Stimulated activated CD4-positive, alpha-beta T cell treated with anti-CD3 and anti-CD28 coated beads, Interleukin-12 subunit alpha, Interleukin-12 subunit beta, amount 100 ng/mL, for 24 hours (primary cell): ENCODE measurements around the gene B4GALNT3.
A peak's percentile ranks its signal among the peaks of the same experiment; 100 is the strongest.

ENCODE experiments used
- DNase-seq, 2 experiments: peaks; one replicate each; pipeline ENCODE4 v3.0.0-alpha.2; 2020; ENCODE audit warnings: low read depth in 2 of 2

B4GALNT3 gene

DNA sequence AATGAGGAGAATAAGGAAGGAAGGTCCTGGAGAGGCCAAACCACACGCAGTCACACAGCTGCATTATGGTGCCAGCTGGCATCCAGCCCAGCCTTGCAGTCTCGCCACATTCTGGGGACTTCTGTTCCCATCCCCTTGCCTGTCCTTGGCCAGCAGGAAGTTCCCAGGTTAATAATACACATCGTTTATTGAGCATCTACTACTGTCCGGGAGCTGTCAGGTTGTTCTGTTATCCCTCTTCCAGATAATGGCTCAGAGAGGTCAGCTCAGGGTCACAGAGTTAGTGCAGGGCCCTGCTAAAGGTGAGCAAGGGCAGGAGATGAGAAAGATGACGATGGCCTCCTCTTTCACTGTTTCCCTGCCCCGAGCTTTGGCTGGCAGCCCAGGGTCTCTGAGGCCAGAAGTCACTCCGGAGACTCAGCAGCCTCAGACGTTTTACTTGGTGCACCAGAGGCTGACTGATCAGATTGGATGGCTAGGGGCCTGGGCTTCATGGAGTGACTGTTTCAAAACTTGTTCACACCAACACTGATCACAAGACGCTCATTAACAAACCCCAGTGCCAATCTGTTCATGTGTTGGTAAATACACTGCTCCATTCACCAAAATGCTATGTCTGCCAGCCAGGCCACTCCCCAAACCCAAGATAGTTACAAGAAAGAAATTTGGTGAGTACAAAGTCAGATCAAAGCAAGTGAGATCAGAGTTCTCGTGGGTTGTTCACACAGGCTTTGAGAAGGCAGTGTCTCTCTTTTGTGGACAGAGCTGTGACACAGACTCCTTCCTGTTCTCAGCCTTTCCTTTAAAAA lies 79.2 kb downstream of the B4GALNT3 start:
- no peak for DNase-seq

DNA sequence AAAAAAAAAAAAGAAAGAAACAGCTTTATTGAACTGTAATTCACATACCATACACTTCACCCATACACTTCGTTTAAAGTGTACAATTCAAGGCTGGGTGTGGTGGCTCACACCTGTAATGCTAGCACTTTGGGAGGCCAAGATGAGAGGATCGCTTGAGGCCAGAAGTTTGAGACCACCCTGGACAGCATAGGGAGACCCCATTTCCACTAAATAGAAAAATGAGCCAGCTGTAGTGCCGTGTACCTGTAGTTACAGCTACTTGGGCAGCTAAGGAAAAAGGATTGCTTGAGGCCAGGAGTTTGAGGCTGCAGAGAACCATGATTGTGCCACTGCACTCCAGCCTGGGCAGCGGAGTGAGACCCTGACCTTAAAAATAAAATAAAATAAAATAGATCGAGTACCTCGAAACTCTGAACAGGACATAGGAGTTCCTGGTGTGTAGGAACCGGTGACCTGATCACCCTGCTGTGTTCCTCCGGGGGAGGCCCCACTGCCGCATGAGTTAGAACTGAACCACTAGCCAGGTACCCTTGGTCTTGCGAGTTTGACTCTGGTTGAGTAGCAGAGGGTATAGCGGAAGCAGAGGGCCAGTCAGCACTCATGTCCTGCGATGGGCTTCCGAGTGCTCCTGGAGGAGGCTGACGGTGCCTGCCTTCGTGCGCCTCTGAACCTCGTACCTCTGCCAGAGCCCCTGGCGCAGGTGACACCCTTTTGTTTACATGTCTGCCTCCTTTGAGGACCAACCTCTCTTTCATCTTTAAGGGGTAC lies 80.0 kb downstream of the B4GALNT3 start:
- no peak for DNase-seq

DNA sequence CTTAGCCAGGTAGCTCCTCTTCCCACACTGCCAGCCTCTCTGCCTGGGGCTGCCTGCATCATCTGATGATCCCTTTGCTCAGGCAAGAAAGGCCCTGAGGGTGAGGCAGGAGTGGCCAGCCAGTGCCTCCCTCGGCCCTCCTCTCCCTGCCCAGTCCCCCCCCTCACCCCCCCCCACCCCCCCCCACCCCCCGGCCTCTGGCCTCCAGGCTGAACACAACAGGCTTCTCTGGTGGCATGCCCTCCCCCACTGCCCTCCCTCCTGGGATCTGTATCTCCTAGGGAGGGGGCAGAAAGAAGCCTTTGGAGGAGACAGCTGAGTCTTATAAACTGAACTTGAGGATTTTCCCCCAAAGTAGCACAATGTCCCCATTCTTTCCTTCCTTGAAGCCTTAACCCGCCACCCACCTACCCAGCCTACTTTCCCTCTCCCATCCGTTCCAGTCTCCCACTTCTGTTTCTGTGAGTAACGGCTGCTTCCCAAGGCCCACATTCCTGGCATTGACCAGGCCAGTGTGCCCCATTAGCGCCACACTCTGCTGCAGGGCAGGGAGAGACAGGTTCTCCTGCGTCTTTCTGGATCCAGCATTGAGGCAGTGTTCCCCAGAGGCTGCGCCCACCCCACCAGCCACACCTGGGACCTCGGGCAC lies 82.1 kb downstream of the B4GALNT3 start:
- DNase-seq, result no peak

DNA sequence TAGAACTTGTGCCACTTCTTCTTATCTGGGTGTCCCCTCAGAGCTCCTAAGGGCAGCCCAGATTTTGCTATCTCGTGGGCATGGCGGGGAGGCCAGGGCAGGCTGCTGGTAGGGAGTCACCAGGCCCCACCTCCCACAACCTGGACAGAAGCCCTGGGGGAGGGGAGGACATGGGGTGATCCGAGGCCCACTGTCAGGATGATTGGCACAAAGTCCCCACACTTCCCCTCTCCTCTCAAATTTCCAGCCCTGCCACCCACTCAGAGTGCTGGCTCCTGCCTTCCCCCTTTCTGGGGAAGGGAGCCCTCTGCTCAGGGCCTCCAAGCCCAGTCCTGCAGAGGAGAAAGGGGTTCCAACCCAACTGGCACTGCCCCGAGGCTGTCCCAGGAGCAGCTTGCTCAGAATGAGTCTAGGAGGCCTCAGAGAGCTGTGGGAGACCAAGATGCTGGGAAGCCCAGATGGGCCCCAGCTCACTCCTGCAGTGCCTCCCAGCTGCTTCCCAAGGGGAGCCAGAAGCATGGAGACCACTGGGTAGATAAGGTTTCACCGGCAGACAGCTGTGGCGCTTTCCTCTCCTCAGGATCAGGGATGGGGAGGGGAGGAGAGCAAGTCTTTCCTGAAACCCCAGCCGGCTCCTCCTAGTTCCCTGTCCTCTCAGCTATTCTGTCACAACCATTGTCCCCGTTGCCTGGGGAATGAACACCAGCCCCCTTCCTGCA lies 82.8 kb downstream of the B4GALNT3 start:
- DNase-seq, result no peak

DNA sequence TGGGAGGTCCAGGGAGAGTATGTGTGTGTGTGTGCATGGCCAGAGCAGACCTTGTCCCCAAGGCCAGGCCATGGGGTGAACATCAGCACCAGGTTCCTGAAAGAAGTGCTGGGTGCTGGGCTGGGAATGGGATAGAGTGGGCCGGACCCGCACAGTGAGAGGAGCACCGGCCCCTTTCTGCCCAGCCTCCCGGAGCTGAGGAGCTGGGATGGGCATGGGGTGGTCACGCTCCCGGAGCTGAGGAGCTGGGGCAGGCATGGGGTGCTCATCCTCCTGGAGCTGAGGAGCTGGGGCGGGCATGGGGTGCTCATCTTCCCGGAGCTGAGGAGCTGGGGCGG lies 83.3 kb downstream of the B4GALNT3 start:
- DNase-seq, result no peak

DNA sequence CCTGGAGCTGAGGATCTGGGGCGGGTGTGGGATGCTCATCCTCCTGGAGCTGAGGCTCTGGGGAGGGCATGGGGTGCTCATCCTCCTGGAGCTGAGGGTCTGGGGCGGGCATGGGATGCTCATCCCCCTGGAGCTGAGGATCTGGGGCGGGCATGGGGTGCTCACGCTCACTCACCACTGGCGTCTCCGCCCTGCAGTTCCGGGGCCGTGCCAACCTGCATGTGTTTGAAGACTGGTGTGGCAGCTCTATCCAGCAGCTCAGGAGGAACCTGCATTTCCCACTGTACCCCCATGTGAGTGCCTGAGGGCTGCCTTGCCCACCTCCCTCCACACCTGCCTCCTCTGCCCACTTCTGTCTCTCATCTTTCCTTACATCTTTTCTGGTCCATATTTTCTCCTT lies 84.4 kb downstream of the B4GALNT3 start:
- no peak for DNase-seq

DNA sequence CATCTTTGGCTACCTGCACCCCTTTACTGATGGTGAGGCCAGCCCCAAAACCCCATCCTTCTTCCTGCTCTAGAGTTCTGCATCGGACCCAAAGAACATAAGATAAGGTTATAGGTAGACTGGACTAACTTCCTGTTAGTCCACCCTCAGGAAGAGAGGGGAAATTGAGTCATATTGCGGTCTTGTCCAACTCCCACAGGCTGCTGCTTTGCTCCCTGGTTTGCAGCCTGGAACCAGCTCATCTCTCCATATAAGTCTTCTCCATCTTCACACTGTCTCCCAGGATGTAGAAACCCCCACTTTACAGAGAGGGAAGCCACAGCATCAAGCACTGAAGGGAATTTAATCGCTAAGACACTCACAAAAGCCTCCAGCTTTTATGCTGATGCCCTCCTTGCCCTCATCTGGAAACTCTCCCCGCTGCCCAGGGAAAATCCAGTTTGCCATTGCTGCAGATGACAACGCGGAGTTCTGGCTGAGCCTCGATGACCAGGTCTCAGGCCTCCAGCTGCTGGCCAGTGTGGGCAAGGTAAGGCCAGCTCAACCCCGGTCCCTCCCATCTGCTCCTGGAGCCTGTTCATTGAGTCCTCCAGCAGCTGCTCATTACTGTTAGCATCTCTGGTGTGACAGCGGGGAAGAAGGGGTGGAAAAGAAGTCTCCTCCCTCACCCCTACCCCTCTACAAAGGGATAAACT lies 85.3 kb downstream of the B4GALNT3 start:
- no peak for DNase-seq

DNA sequence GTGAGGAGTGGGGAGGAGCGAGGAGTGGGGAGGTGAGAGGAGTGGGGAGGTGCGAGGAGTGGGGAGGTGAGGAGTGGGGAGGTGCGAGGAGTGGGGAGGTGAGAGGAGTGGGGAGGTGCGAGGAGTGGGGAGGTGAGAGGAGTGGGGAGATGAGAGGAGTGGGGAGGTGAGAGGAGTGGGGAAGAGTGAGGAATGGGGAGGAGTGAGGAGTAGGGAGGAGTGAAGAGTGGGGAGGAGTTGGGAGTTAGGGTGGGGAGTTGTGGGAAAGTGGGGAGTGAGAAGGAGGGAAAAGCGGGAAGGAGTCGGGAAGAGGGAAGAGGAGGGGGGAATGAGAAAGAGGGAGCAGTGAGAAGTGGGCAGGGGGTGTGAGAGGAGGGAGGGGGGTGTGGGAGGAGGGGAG lies 86.1 kb downstream of the B4GALNT3 start:
- DNase-seq, result no peak

DNA sequence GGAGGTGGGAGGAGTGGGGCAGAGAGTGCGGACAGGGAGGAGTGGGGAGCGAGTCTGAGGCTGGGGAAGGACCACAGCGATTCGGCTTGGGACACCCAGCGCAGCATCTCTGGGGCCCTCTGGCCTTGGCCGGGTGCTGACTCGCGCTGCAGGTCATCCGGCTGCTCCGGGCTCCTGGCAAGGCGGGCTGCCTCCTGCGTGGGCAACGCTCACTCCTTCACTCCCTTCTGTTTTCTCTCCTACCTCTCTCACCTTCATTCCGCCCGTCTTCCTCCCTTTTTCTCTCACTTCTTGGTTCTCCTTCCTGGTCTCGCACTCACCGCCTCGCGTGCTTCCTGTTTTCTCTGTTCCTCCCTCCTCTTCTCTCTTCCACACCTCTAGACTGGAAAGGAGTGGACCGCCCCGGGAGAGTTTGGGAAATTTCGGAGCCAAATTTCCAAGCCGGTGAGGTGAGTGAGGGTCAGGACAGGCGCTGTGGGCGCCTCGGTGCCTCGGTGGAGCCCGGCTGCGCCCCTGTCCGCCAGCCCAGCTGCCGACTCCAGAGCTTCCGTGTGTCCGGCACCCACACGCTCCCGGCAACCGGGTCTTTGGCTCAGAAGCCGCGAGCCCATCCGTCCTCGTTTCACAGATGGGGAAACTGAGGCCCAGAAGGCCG lies 86.7 kb downstream of the B4GALNT3 start:
- no peak for DNase-seq

DNA sequence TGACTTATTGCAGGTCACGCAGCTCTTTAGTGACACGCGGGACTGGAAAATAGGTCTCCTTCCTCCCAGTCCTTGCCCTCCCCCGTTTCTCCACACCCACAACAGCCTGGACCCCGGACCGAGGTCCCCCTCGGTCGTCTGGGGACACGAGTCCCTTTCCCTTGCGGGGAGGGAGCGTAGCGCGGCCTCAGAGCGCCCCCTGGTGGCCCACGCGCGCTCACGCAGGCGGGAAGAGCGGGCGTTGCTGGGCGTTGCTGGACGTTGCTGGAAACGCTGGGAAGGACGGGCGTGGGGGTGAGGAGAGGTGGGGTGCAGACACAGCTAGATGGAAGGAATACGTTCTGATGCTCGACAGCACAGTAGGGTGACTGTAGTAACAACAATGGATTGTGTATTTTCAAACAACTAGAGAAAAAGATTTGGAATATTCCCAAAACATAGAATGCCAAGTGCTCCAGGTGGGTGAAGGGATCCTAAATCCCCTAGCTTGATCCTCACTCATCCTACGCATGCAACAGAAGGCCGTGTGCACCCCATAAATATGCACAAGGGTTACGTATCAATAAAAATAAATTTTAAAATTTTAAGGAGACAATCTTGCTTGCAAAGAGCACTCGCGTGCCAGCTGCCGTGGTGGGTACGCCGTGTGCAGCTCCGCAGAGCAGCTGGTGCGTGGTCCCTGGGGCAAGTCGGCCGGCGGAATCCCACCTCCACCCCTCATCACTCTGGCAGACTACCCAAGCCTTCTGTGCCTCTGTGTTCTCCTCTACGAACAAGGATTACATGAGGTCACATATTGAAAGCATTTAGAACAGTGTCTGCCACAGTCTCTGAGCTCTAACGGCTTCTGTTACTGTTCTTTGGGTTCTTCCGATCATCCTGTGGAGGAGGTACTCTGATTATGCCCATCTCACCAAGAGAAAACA lies 87.4 kb downstream of the B4GALNT3 start:
- DNase-seq, result peak; percentile 42 to 65

DNA sequence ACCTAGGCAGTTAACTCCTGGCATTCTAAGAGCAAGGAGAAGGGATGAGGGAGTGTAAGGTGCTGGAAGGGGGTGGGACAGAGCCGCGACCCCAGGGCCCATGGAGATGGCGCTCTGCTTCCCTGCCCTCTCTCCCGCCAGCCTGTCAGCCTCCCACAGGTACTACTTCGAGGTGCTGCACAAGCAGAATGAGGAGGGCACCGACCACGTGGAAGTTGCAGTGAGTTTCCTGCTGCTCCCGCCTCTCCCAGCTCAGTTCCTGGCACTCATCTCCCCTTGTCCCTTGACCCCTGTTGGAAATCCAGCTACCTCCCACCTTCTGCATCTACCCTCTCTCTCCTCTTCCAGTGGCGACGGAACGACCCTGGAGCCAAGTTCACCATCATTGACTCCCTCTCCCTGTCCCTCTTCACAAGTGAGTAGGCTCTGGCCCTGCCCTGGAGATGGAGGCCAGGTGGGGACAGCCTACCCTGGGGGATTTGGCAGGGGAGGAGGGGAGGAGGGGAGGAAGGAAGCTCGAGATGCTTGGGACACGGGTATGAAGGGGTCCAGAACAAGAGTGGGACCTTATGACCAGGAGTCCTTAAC lies 88.2 kb downstream of the B4GALNT3 start:
- DNase-seq, result no peak

DNA sequence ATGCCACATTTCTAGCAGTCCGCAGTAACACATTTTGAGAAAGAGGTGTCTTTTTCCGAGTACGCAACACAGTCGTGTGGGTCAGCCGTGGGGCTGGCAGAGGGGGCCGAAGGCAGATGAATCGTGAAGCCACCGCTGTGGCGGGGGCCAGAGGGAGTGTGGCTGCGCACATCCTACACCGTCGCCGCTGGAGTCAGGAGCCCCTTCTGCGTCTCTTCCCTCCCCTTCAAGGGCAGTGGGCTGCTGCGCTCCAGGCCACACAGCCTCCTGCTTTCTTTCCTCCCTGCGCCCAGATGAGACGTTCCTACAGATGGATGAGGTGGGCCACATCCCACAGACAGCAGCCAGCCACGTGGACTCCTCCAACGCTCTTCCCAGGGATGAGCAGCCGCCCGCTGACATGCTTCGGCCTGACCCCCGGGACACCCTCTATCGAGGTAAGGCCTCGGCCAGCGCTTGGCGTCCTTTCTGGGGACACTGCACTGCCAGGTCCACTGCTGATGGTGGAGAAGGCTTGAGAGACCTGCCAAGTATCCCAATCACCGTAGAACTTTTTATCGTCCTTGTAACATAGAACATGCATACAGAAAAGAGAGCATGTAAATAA lies 89.8 kb downstream of the B4GALNT3 start:
- DNase-seq, result no peak

DNA sequence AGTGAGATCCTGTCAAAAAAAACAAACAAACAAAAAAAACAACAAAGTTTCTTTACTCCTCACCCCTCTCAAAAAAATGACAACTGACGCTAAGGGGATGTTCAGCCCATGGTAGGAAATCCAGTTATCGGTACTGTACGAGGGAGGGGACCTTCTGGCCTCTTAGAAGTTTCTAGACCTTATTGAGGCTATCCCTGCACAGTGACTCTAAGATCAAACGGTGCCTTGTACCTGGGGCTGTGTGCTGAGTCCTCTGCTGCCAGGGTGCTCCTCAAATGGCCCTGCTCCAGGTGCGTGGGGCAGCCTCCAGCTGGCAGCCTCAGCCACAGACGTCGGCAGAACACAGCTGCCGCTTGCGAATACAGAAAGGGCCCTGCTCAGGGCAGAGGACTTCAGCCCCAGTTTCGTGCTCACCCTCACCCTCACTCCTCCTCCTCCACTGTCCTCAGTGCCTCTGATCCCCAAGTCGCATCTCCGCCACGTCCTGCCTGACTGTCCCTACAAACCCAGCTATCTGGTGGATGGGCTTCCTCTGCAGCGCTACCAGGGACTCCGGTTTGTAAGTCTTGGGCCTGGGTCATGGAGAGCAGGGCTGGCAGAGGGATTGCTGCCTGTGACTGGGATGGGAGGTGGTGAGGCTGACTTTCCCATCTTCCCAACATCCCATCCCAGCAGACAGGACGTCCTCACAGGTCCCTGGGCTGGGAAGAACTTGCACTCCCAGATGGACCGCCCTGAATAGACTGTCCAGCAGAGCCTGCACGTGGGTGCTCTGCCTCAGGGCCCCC lies 90.9 kb downstream of the B4GALNT3 start:
- no peak for DNase-seq

DNA sequence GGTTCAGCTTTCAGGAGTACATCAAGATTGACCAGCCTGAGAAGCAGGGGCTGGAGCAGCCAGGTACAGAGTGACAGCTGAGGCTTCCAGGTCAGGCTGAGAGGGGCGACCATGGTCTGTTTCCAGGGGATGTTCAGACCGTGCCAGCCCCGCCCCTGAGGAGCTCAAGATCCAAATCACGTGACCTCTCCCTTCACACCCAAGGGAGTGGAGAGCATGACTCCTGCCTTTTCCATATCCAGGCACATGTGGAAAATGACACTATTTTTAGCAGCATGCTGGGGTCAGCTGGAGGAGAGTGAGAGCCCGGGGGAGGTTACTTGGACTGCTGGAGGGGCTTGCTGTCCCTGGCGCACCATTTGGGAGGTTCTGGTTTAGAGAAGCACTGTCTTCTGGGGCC lies 92.7 kb downstream of the B4GALNT3 start:
- DNase-seq, result no peak

DNA sequence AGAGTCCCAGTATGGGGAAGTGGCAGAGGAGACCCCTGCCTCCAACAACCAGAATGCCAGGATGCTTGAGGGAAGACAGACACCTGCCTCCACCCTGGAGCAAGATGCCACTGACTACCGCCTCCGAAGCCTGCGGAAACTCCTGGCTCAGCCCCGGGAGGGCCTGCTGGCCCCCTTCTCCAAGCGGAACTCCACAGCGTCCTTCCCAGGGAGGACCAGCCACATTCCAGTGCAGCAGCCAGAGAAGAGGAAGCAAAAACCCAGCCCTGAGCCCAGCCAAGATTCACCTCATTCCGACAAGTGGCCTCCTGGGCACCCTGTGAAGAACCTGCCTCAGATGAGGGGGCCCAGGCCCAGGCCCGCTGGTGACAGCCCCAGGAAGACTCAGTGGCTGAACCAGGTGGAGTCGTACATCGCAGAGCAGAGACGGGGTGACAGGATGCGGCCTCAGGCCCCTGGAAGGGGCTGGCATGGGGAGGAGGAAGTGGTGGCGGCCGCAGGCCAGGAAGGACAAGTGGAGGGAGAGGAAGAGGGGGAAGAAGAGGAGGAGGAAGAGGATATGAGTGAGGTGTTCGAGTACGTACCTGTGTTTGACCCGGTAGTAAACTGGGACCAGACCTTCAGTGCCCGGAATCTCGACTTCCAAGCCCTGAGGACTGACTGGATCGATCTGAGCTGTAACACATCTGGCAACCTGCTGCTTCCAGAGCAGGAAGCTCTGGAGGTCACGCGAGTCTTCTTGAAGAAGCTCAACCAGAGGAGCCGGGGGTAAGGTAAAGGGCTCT lies 93.7 kb downstream of the B4GALNT3 start:
- no peak for DNase-seq

DNA sequence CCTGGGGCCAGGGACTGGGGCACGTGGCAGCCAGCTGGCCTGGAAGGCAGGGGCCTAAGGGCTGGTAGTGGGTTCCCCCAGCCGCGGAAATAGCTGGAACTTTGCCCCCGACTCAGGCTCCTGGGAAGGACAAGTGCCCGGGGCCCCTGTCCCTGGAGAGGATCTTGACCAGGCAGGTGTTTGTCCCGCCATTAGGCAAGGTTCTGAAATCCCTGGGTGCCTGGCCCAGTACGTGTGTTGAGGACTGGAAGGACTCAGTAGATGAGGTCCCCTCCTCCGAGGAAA lies 94.2 kb downstream of the B4GALNT3 start:
- DNase-seq, result no peak

DNA sequence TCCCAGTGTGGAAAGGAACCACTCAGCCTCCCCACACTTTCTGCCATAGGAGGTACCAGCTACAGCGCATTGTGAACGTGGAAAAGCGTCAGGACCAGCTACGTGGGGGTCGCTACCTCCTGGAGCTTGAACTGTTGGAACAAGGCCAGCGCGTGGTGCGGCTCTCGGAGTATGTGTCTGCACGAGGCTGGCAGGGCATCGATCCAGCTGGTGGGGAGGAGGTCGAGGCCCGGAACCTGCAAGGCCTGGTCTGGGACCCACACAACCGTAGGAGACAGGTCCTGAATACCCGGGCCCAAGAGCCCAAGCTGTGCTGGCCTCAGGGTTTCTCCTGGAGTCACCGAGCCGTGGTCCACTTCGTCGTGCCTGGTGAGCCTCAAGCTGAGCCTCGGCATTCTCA lies 96.8 kb downstream of the B4GALNT3 start:
- DNase-seq, result no peak

DNA sequence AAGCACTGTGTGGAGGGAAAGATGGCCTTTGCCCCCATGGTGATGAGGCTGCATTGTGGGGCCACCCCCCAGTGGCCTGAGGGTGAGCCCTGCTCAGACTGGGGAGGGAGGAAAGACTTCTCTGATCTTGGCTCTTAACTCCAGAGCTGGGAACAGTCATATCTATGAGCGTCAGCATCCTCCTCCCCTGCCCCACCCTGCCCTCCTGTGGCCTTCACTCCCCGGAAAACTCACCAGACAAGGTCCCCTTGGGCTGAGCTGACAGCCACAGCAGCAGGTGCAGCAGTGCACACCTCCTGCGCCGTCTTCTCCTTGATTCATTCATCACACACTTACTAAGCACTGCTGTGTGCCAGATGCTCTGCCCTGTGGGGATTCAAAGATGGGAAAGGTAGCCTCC lies 98.8 kb downstream of the B4GALNT3 start:
- no peak for DNase-seq
